Glutamatergic neuron (in vitro differentiated cells): ENCODE data around the gene HS3ST6. TPM values are rescaled to one million over a fixed set of nuclear protein-coding genes. Genes with fewer than 3 reads are reported as not detected.
"Not testable (repeated sequence)": the region's sequence is repeated elsewhere in the genome, so short reads cannot be mapped to it uniquely, and the experiment has no call there.

Experiments used
- DNase-seq: peaks from one replicate; pipeline ENCODE4 v3.0.0; 2022
- H3K27ac Mint-ChIP-seq: one replicate; pipeline ENCODE4 v1.8.0; 2020; ENCODE audit warnings: mild to moderate bottlenecking, mixed read lengths, inconsistent platforms; ENCODE audit not compliant: unreplicated experiment
- H3K27me3 Mint-ChIP-seq: one replicate; pipeline ENCODE4 v1.8.0; 2020; ENCODE audit warnings: mild to moderate bottlenecking, moderate library complexity, mixed read lengths, inconsistent platforms; ENCODE audit not compliant: unreplicated experiment
- H3K36me3 Mint-ChIP-seq: one replicate; pipeline ENCODE4 v1.8.0; 2020; ENCODE audit warnings: mild to moderate bottlenecking, mixed read lengths, inconsistent platforms; ENCODE audit not compliant: unreplicated experiment
- H3K4me1 Mint-ChIP-seq: one replicate; pipeline ENCODE4 v1.8.0; 2020; ENCODE audit warnings: mild to moderate bottlenecking, low read depth, mixed read lengths, inconsistent platforms; ENCODE audit not compliant: unreplicated experiment
- H3K4me3 Mint-ChIP-seq: one replicate; pipeline ENCODE4 v1.8.0; 2020; ENCODE audit warnings: mild to moderate bottlenecking, mixed read lengths, inconsistent platforms; ENCODE audit not compliant: unreplicated experiment
- H3K9me3 Mint-ChIP-seq: one replicate; pipeline ENCODE4 v1.8.0; 2020; ENCODE audit warnings: mild to moderate bottlenecking, moderate library complexity, mixed read lengths, inconsistent platforms; ENCODE audit not compliant: unreplicated experiment
- CTCF ChIP-seq: fragments of 200-600 bp; sonication (generic); IDR thresholded peaks from one replicate; pipeline ENCODE4 v1.5.0; 2021; ENCODE audit not compliant: partially characterized antibody, unreplicated experiment
- total RNA-seq: library from RNA; stranded (reverse); fragmentation: NEBNext Ultra II Directional; extraction: Animal tissue kit (Norgen Biotek cat#: 25700); gene quantifications from one replicate; pipeline ENCODE4 v1.2.1, GENCODE V29; 2021; ENCODE audit not compliant: unreplicated experiment

The HS3ST6 gene
- total RNA-seq, 1 donor from 2014 or later = 7.8 TPM

GRCh38 chr16:1890708-1891050 lies 27.5 kb downstream of the HS3ST6 start:
- no peak for TF ChIP-seq CTCF
- Mint-ChIP-seq H3K36me3 (no peaks in the 10 kb centered on the region), H3K27me3 (peaks cover 3% of the 10 kb centered on the region), H3K4me3 (no peak overlapping the region), H3K4me1 (peaks cover 10% of the 10 kb centered on the region), H3K9me3 (peaks cover 1% of the 10 kb centered on the region), H3K27ac (no peak overlapping the region)
- DNase-seq = no peak

GRCh38 chr16:1890024-1890707 lies 28.0 kb downstream of the HS3ST6 start:
- H3K9me3 Mint-ChIP-seq = no peaks in the 10 kb centered on the region
- H3K27me3 Mint-ChIP-seq = peaks cover 3% of the 10 kb centered on the region
- H3K27ac Mint-ChIP-seq = no peak overlapping the region
- no peak overlapping the region for H3K4me3 Mint-ChIP-seq
- DNase-seq = no peak
- no peaks in the 10 kb centered on the region for H3K36me3 Mint-ChIP-seq
- H3K4me1 Mint-ChIP-seq = peaks cover 10% of the 10 kb centered on the region
- no peak for TF ChIP-seq CTCF

- DNase-seq = no peak
- peaks cover 3% of the 10 kb centered on the region for H3K27me3 Mint-ChIP-seq
- H3K36me3 Mint-ChIP-seq = no peaks in the 10 kb centered on the region
- no peak overlapping the region for H3K27ac Mint-ChIP-seq
- peaks cover 9% of the 10 kb centered on the region for H3K4me1 Mint-ChIP-seq
- no peak for TF ChIP-seq CTCF
- no peaks in the 10 kb centered on the region for H3K9me3 Mint-ChIP-seq
- H3K4me3 Mint-ChIP-seq = no peak overlapping the region
Measured at GRCh38 chr16:1887711-1888354, 30.4 kb downstream of the HS3ST6 start.

GRCh38 chr16:1884889-1885288 lies 33.3 kb downstream of the HS3ST6 start:
- DNase-seq = no peak
- Mint-ChIP-seq H3K4me1 (peaks cover 1% of the 10 kb centered on the region), H3K9me3 (no peaks in the 10 kb centered on the region), H3K4me3 (no peak overlapping the region), H3K36me3 (no peaks in the 10 kb centered on the region), H3K27me3 (peaks cover 3% of the 10 kb centered on the region), H3K27ac (no peak overlapping the region)
- no peak for TF ChIP-seq CTCF

- no peaks in the 10 kb centered on the region for H3K36me3 Mint-ChIP-seq
- no peak overlapping the region for H3K4me3 Mint-ChIP-seq
- peaks cover 1% of the 10 kb centered on the region for H3K4me1 Mint-ChIP-seq
- peak; percentile 59 for TF ChIP-seq CTCF
- no peak overlapping the region for H3K27ac Mint-ChIP-seq
- no peak for DNase-seq
- H3K27me3 Mint-ChIP-seq = peaks cover 3% of the 10 kb centered on the region
- H3K9me3 Mint-ChIP-seq = no peaks in the 10 kb centered on the region
Measured at GRCh38 chr16:1884155-1884760, 34.0 kb downstream of the HS3ST6 start.

- H3K27me3 Mint-ChIP-seq = not testable (repeated sequence)
Measured at GRCh38 chr16:1881172-1881571, 37.0 kb downstream of the HS3ST6 start.

More at GRCh38 chr16:1881172-1881571, 37.0 kb downstream of the HS3ST6 start:
- H3K4me1 Mint-ChIP-seq, H3K9me3 Mint-ChIP-seq, H3K4me3 Mint-ChIP-seq, DNase-seq, H3K36me3 Mint-ChIP-seq, H3K27ac Mint-ChIP-seq: not testable (repeated sequence)
